NCI-H2029 treated with DMSO at 0.1 percent for 48 hours (cell line): ENCODE measurements around the gene MAG.

ENCODE experiments used
- DNase-seq: peaks from one replicate; lab custom pipeline; 2025; lab: John Stamatoyannopoulos, UW

Gene MAG

GRCh38 chr19:35318679-35319448, 26.9 kb downstream of the MAG start:
- DNase-seq = no peak

- no peak for DNase-seq
These were observed 28.2 kb downstream of the MAG start for GRCh38 chr19:35320065-35320713.

GRCh38 chr19:35321291-35321690, 29.3 kb downstream of the MAG start:
- DNase-seq = no peak

- no peak for DNase-seq
These were observed 30.1 kb downstream of the MAG start for GRCh38 chr19:35322014-35322413.

GRCh38 chr19:35327642-35328041, 35.7 kb downstream of the MAG start:
- no peak for DNase-seq

- no peak for DNase-seq
These were observed 36.9 kb downstream of the MAG start, which contains the start of gene CD22 for GRCh38 chr19:35328851-35329285. Gene CD22 (plus strand): TSS chr19:35329187. CDS start chr19:35332041, 2,854 bp downstream.

- no peak for DNase-seq
These were observed 37.4 kb downstream of the MAG start for GRCh38 chr19:35329323-35329722.

GRCh38 chr19:35330475-35330874, 38.5 kb downstream of the MAG start:
- DNase-seq = no peak

GRCh38 chr19:35331551-35332214, 39.7 kb downstream of the MAG start:
- no peak for DNase-seq

- no peak for DNase-seq
These were observed 40.9 kb downstream of the MAG start for GRCh38 chr19:35332817-35333216.

GRCh38 chr19:35334144-35334753, 42.3 kb downstream of the MAG start:
- no peak for DNase-seq

GRCh38 chr19:35336166-35336955, 44.4 kb downstream of the MAG start:
- DNase-seq = no peak

- no peak for DNase-seq
These were observed 45.4 kb downstream of the MAG start for GRCh38 chr19:35337097-35337983.

GRCh38 chr19:35337984-35338296, 46.0 kb downstream of the MAG start:
- no peak for DNase-seq

GRCh38 chr19:35340431-35340830, 48.5 kb downstream of the MAG start:
- no peak for DNase-seq

GRCh38 chr19:35341006-35341405, 49.0 kb downstream of the MAG start:
- no peak for DNase-seq

GRCh38 chr19:35341565-35342225, 49.7 kb downstream of the MAG start:
- DNase-seq = no peak

GRCh38 chr19:35342430-35342829, 50.5 kb downstream of the MAG start:
- no peak for DNase-seq

- no peak for DNase-seq
These were observed 52.6 kb downstream of the MAG start for GRCh38 chr19:35344511-35345031.

- DNase-seq = no peak
These were observed 53.7 kb downstream of the MAG start for GRCh38 chr19:35345671-35346111.
